DMS153 treated with DMSO at 0.1 percent for 48 hours (cell line): ENCODE results near the gene KIF20A.
"Not testable (repeated sequence)": the region's sequence is repeated elsewhere in the genome, so short reads cannot be mapped to it uniquely, and the experiment has no call there.

Experiments
- DNase-seq: peaks from one replicate; lab custom pipeline; 2025; ENCODE audit not compliant: unreplicated experiment; lab: John Stamatoyannopoulos, UW

KIF20A gene

DNA sequence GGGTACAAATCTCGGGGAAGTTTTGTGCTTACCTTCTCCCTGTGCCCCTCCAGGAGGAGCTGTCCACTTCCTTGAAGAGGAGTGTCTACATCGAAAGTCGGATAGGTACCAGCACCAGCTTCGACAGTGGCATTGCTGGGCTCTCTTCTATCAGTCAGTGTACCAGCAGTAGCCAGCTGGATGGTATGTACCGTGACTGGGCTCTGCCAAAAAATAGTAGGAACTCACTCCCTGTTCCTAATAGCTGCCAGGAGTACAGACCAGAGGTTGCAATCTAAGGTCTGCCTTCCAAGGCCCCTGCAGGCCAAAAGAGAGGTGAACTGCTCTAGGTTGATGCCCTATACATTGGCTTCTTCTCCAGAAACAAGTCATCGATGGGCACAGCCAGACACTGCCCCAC lies 3.9 kb downstream of the KIF20A start:
- no peak for DNase-seq

DNA sequence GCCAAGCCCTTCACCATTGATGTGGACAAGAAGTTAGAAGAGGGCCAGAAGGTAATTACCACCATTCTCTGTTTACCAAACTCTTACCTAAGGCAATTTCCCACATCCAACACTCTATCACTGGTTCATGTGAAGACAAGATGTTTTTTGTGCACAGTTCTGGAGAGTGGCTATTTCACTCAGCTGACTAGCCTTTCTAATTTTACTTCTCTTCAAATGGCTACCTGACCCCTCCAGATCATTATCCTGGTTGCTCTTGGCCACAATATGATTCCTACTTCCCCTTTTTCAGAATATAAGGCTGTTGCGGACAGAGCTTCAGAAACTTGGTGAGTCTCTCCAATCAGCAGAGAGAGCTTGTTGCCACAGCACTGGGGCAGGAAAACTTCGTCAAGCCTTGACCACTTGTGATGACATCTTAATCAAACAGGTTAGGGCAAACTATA lies 7.1 kb downstream of the KIF20A start:
- DNase-seq, result no peak

DNA sequence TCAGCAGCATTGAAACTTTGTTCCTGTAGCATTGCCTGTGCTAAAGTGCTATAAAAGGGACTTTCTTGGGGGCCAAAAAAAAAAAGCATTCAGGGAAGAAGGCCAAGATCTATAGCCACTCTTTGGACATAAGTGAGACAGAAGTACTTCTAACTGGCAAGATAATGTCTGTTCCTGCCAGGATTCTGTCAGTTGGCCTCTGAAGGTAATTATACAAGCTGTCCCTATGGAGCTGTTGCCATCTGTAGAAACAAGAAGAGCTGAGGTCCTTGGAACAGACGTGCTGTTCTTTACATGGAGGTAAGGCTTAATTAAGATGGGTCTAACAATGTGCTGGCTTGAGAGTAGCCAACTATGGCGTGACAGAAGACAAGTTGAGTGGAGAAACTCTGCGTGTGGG lies 9.7 kb downstream of the KIF20A start:
- no peak for DNase-seq

DNA sequence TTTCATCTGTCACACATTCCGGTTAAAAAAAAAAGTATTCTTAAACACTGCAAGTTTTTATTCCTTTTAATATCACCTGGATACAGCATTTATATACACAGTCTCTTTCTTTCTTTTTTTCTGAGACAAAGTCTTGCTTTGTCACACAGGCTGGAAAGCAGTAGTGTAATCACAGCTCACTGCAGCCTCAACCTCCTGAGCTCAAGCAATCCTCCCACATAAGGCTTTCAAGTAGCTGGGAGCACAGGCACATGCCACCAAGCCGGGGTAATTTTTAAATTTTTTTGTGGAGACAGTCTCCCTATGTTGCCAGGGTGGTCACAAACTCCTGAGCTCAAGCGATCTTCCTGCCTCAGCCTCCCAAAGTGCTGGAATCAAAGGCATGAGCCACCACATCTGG lies 13.9 kb downstream of the KIF20A start:
- DNase-seq, result no peak

DNA sequence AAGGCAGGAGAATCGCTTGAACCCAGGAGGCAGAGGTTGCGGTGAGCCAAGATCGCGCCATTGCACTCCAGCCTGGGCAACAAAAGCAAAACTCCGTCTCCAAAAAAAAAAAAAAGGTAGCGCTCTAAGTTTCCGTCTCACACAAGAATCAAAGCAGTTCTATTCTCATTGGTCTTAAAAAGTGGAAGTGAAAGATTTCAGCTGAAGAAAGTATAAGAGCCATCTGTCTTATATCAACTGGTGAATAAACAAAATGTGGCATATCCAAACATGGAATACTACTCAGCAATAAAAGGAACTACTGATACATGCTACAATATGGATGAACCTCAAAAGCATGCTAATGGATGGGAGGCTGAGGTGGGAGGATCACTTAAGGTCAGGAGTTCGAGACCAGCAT lies 14.9 kb downstream of the KIF20A start:
- DNase-seq, result not testable (repeated sequence)

DNA sequence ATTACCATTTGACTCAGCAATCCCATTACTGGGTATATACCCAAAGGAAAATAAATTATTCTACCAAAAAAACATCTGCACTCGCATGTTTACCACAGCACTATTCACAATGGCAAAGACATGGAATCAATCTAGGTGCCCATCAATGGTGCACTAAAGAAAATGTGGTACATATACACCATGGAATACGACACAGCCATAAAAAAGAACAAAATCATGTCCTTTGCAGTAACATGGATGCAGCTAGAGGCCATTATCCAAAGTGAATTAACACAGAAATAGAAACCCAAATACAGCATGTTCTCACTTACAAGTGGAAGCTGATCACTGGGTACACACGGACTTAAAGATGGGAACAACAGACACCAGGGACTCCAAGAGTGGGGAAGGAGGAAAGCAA lies 32.1 kb downstream of the KIF20A start:
- no peak for DNase-seq

DNA sequence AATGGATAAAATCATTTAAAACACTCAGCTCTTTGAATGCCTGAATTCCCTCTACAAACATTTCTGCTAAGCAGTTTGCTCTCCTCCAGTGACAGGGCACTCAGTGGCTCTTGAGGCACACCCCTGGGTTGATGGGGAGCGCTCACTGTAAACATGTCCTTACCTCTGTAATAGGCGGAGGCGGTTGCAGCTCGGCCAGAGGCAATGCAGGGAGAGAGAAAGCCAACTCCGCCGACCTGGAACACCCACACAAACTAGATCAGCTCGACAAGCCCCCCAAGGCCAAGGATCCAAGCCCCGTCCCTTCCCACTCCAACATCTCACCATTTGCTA lies 33.9 kb downstream of the KIF20A start:
- DNase-seq, result no peak

DNA sequence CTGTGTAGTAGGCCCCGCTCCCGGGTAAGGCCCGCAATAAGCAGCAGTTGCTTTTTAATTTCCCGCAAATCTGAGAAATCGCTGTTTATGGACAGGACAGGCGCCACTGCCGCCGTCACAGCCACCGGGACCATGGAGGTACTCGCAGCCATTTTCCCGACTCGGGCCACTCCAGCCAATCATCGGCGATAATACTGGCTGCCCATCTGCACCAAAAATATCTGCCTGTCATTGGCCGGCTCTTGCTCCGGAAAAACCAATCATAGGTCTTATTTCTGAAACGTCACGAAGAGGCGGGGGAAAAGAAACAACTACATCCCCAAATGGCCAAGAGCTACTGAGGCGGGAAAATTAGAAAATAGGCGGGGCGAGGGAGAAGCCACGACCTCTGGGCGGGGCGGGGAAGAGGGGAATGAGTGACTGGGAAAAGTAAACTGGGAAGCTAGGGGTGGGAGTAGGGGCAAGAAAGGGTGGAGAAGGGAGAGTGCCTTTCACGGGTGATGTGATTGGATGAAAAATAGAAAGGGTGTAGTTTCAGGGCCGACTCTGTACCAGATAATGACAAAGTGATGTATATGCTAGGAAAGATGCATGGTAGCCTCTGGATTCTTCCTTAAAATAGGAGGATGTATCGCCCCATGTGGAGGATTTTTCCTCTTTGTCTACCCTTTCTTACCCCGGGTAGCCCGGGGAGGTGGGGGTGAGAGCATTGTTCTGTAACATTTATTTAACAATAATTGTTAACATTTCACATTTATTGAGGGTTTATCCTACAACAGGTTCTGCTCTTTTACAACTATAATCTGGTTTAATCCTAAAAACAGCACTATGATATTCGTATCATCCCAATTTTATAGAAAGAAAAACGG lies 34.5 kb downstream of the KIF20A start, which contains the start of gene CDC23:
Gene CDC23, minus strand, starts transcription at position 163 of the 869 bp plus-strand sequence. Its CDS starts 11 bp downstream, at position 152.
- DNase-seq, result peak; percentile 58

DNA sequence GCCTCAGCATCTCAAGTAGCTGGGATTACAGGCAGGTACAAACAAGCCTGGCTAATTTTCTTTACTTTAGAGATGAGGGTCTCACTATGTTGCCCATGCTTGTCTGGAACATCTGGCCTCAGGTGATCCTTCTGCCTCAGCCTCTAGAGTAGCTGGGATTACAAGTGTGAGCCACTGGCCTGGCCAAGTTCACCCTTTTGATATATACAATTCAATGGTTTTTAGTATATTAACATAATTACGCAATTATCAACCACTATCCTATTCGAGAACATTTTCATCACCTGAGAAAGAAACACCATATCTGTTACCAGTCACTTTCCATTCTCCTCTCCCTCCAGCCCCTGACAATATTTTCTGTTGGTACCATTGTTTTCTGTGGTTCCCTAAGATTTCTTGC lies 37.9 kb downstream of the KIF20A start:
- DNase-seq, result no peak

DNA sequence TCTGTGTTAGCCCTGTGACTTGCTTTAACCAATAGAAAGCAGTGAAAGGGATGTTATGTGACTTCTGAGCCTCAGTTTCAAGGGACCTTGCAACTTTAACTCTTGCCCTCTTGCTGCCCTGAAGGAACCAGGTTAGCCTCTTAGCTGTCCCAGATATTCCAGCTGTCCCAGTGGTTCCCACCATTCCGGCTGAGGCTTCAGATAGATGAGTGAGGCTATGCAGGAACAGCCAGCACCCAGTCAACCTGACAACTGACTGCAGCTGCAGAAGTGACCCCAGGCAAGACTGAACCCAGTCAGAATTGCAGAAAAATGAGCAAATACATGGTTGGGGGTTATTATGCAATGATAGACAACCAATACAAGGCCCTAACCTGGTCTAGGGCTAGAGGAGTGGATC lies 44.6 kb downstream of the KIF20A start:
- no peak for DNase-seq

DNA sequence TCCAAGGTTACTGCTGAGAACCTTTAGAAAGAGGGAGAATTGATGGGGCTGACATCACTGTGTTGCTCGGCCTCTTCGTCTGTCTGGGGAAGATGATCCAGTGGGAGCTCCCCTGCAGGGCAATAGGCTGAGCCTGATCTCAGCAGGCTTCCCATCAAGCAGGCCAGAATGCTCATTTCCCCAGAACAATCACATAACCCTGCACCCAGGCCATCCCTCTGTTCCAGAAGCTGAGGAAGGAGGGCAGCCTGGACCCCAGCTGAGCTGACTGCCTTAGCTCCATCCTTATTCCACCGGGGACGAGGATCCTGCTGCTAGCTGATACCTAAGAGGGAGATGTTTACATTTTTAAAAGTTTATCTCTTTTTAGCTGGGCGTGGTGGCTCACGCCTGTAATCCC lies 45.8 kb downstream of the KIF20A start:
- DNase-seq, result no peak

DNA sequence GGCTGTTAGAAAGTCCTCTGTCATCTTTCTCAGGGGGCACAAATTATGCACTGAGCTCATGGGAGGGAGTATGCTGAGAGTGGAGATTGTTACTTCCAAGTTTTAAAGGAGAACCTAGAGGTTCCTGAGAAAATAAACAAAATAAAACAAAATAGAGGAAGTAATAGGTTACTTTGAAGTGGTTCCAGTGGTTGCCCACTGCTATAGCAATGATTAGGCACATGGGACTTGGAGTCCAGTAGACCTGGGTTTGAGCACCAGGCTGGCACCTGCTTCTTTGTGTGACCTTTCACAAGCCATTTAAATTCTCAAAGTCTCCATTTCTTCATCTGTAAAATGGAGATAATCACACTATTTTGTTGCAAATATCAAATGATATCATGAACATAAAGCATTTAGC lies 48.0 kb downstream of the KIF20A start:
- no peak for DNase-seq

DNA sequence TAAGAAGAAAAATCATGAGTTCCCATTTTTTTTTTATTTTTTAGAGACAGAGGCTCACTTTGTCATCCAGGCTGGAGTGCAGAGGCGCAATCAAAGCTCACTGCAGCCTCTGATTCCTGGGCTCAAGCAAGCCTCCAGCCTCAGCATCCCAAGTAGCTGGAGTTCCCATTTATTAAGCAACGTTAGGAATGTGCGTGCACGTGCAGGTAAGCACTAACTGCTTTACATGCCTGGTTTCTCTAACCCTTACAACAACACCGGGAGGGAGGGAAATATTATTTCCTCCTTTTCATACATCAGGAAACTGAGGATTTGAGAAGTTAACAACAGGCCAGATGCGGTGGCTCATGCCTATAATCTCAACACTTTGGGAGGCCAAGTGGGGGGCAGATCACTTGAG lies 50.5 kb downstream of the KIF20A start:
- DNase-seq, result no peak

DNA sequence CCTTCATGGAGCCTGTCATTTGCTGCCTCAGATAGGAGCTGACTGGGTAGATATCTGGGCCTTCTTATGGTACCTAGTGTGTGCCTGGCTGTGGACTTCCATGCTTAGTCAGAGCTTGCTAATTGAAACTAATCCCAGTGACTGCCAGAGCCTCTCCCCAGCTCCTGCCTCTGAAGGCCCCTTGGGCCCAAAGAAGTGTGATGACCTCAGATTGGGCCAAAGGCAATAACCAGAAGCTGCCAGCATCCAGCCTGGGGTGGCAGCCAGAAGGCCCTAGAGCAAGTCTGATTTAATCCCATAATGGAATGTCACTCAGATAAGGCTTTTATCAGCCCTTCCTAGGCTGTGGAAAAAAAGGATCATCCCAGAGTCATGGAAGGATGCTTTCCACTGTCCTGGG lies 51.3 kb downstream of the KIF20A start:
- no peak for DNase-seq

DNA sequence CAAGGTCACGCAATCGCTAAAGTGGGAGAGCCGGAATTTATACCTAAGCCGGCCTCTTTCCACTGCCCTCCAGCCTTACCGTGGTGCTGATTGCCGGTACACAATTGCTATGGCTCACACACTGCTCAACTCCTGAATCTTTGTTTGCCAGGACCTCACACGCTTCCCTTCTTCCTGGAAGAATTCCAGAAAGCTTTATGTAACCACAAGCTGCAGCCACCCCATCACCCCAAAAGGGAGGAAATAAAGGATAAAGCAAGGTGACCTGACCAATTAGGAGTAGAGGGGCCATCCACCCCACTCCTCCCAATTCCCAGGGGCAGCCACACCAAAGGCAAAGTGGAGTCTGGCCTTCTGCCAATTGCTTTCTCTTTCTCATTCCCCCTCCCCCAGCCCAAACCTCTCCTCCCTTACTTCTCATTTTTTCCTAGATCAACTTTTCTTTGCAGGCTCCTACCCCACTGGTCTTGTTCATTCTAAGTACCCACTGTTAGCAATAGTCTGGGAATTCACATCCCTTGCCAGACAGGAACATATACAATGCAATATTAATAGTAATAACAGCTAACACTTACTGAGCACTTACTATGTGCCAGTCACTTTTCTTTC lies 52.2 kb downstream of the KIF20A start:
- no peak for DNase-seq

DNA sequence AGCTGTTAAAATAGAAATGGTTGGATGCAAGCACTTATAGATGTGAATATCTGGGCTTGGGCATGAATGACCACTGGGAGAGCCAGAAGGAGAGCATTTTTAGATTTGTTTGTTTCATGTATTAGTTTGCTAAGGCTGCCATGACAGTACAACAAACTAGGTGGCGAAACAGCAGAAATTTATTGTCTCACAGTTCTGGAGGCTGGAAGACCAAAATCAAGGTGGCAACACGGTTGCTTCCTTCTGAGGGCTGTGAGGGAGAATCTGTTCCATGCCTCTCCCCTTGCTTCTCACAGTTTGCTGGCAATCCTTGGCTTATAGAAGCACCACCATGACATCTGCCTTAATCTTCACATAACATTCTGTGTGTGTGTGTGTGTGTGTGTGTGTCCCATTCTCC lies 54.4 kb downstream of the KIF20A start:
- no peak for DNase-seq

DNA sequence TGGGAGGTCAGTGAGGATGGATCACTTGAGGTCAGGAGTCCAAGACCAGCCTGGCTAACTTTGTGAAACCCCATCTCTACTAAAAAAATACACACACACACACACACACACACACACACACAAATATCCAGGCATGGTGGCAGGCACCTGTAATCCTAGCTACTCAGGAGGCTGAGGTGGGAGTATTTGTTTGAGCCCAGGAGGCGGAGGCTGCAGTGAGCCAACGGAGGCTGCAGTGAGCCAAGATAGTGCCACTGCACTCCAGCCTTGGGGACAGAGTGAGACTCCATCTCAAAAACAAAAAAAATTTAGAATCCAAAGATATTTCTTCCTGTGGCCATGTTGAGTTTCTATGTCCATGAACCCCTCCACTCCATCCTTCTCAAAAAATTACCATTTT lies 55.7 kb downstream of the KIF20A start:
- no peak for DNase-seq
